ENCODE results near the gene ORC1. TPM values are rescaled to one million over a fixed set of nuclear protein-coding genes. Genes with fewer than 3 reads are reported as not detected.
A peak's percentile ranks its signal among the peaks of the same experiment; 100 is the strongest.

The ORC1 gene
- total RNA-seq, 1 donor from 2014 or later, result 1.7 TPM

DNA sequence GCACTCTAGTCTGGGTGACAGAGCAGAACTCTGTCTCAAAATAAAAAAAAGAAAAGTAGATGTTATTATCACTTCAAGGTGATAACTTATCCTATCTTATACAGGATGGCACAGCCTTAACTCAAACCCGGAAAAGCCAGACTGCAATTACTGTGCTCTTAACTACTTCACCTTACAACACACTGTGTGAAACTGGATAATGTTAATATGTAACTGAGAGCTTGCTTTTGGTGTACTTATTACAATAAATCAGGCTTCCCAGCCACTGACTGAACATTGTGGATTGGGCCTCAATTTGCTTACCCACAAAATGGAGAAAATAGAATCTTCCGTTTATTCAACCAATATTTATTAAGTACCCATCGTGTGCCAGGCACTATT is 1.4 kb downstream of the ORC1 start:
- DNase-seq (ENCODE audit: extremely low spot score in 2 of 2), result no peak
- Histone ChIP-seq H3K27ac (no peak overlapping the region), H3K27me3 (no peaks in the 10 kb centered on the region), H3K4me1 (peaks cover 22% of the 10 kb centered on the region), H3K36me3 (peaks cover 0 to 9% of the 10 kb centered on the region in 2 donors), H3K9me3 (no peaks in the 10 kb centered on the region), H3K4me3 (peak overlapping the region in 1 of 2 donors; percentile 93)
- intact Hi-C loops (cut with DNase I), result loop anchor here (10.0 kb wide), 1 partner anchor 258 kb away; the partner anchor contains the start of gene ZFYVE9
- TF ChIP-seq POLR2A (IDR thresholded peaks at IDR 0.05) (no peak), POLR2AphosphoS5 (IDR thresholded peaks at IDR 0.05; ENCODE audit: insufficient read depth in 1 of 2, low read depth in 1 of 2) (no peak)

DNA sequence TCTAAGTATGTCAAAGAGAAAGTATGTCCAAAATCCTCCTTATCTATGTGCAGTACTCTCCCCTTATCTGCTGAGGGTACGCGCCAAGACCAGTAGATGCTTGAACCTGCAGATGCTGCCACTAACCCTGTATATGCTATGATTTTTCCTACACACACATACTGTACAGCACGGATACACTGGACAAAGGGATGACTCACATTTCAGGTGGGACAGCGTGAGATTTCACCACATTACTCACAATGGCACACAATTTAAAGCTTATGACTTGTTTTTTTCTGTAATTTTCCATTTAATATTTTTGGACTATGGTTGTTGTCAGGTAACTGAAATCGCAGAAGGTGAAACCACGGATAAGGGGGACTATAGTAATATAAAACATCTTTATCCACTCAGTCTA is 4.1 kb downstream of the ORC1 start:
- H3K27ac ChIP-seq, result no peak overlapping the region
- H3K36me3 ChIP-seq, result no peaks in the 10 kb centered on the region
- H3K4me1 ChIP-seq, result peaks cover 11% of the 10 kb centered on the region
- no peak overlapping the region for H3K4me3 ChIP-seq
- no peaks in the 10 kb centered on the region for H3K27me3 ChIP-seq
- intact Hi-C loops (cut with DNase I), result loop anchor here (10.0 kb wide), 1 partner anchor 255 kb away; the partner anchor contains the start of gene ZFYVE9
- TF ChIP-seq, protein P1, sequence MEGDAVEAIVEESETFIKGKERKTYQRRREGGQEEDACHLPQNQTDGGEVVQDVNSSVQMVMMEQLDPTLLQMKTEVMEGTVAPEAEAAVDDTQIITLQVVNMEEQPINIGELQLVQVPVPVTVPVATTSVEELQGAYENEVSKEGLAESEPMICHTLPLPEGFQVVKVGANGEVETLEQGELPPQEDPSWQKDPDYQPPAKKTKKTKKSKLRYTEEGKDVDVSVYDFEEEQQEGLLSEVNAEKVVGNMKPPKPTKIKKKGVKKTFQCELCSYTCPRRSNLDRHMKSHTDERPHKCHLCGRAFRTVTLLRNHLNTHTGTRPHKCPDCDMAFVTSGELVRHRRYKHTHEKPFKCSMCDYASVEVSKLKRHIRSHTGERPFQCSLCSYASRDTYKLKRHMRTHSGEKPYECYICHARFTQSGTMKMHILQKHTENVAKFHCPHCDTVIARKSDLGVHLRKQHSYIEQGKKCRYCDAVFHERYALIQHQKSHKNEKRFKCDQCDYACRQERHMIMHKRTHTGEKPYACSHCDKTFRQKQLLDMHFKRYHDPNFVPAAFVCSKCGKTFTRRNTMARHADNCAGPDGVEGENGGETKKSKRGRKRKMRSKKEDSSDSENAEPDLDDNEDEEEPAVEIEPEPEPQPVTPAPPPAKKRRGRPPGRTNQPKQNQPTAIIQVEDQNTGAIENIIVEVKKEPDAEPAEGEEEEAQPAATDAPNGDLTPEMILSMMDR (IDR thresholded peaks at IDR 0.05), result no peak
- TF ChIP-seq POLR2AphosphoS5 (IDR thresholded peaks at IDR 0.05; ENCODE audit: insufficient read depth in 1 of 2, low read depth in 1 of 2) (no peak), POLR2A (IDR thresholded peaks at IDR 0.05) (no peak)
- no peak for DNase-seq (ENCODE audit: extremely low spot score in 2 of 2)
- no peaks in the 10 kb centered on the region for H3K9me3 ChIP-seq

- no peak for DNase-seq (ENCODE audit: extremely low spot score in 2 of 2)
- Histone ChIP-seq H3K9me3 (no peaks in the 10 kb centered on the region), H3K27ac (no peak overlapping the region), H3K36me3 (no peaks in the 10 kb centered on the region), H3K4me1 (peaks cover 9% of the 10 kb centered on the region), H3K27me3 (no peaks in the 10 kb centered on the region), H3K4me3 (no peak overlapping the region)
- intact Hi-C loops (cut with DNase I), result loop anchor here (10.0 kb wide), 1 partner anchor 255 kb away; the partner anchor contains the start of gene ZFYVE9
- TF ChIP-seq, protein P1 (IDR thresholded peaks at IDR 0.05), result no peak
- TF ChIP-seq POLR2AphosphoS5 (IDR thresholded peaks at IDR 0.05; ENCODE audit: insufficient read depth in 1 of 2, low read depth in 1 of 2), result no peak
Measured at GRCh38 chr1:52399629-52400028, 4.6 kb downstream of the ORC1 start.

GRCh38 chr1:52393174-52393573 is 11.0 kb downstream of the ORC1 start:
- TF ChIP-seq POLR2AphosphoS5 (IDR thresholded peaks at IDR 0.05; ENCODE audit: insufficient read depth in 1 of 2, low read depth in 1 of 2), result no peak
- TF ChIP-seq, protein P1 (IDR thresholded peaks at IDR 0.05), result no peak
- no peak overlapping the region for H3K4me3 ChIP-seq
- intact Hi-C loops (cut with DNase I), result no loop called here
- no peaks in the 10 kb centered on the region for H3K9me3 ChIP-seq
- no peak for DNase-seq (ENCODE audit: extremely low spot score in 2 of 2)
- H3K27ac ChIP-seq, result no peak overlapping the region
- no peaks in the 10 kb centered on the region for H3K4me1 ChIP-seq
- H3K36me3 ChIP-seq, result no peaks in the 10 kb centered on the region
- no peaks in the 10 kb centered on the region for H3K27me3 ChIP-seq

DNA sequence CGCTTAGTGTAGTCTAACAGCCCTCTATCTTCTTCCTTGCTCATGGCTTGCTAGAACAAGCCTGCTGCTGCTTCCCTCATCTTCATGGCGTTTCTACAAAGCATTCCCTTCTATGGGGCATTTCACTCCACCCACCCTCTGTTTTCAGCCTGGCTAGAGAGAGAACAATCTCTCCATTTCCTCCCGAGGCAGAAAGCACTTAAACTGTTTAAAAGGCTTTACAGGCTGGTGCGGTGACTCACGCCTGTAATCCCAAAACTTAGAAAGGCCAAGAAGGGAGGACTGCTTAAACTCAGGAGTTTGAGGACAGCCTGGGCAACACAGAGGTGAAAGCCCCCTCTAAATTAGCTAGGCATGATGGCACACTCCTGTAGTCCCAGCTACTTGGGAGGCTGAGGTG is 17.8 kb downstream of the ORC1 start:
- H3K27ac ChIP-seq, result no peak overlapping the region
- H3K36me3 ChIP-seq, result no peaks in the 10 kb centered on the region
- intact Hi-C loops (cut with DNase I), result no loop called here
- TF ChIP-seq POLR2A (IDR thresholded peaks at IDR 0.05) (no peak), POLR2AphosphoS5 (IDR thresholded peaks at IDR 0.05; ENCODE audit: insufficient read depth in 1 of 2, low read depth in 1 of 2) (no peak)
- TF ChIP-seq, protein P1 (IDR thresholded peaks at IDR 0.05), result no peak
- no peak overlapping the region for H3K4me3 ChIP-seq
- no peaks in the 10 kb centered on the region for H3K4me1 ChIP-seq
- H3K27me3 ChIP-seq, result no peaks in the 10 kb centered on the region
- H3K9me3 ChIP-seq, result no peaks in the 10 kb centered on the region
- no peak for DNase-seq (ENCODE audit: extremely low spot score in 2 of 2)
